NCI-H524 (cell line): ENCODE data around the gene AAMP.

Source experiments
- DNase-seq, 2 experiments: peaks; one replicate each; lab custom pipeline; 2025; lab: John Stamatoyannopoulos, UW

The AAMP gene

GRCh38 chr2:218223046-218223445 is 46.9 kb downstream of the AAMP start:
- no peak for DNase-seq

GRCh38 chr2:218221000-218221399 is 48.9 kb downstream of the AAMP start:
- DNase-seq: no peak

GRCh38 chr2:218219934-218220333 is 50.0 kb downstream of the AAMP start:
- no peak for DNase-seq

GRCh38 chr2:218218268-218219185 is 51.4 kb downstream of the AAMP start:
- no peak for DNase-seq

GRCh38 chr2:218217360-218218267 is 52.3 kb downstream of the AAMP start:
- peak in 1 of 2 experiments; percentile 38 for DNase-seq

- DNase-seq: peak; percentile 77 to 93
Measured at GRCh38 chr2:218216674-218217359, 53.1 kb downstream of the AAMP start, which contains the start of gene ARPC2. ARPC2 (plus strand) TSS chr2:218217189; CDS start chr2:218217471, 282 bp downstream.

- peak in 1 of 2 experiments; percentile 33 for DNase-seq
Measured at GRCh38 chr2:218216336-218216673, 53.6 kb downstream of the AAMP start.
